Fibroblast of lung (primary cell): ENCODE measurements around the gene RHBDL3. TPM values are rescaled to one million over a fixed set of nuclear protein-coding genes. Genes with fewer than 3 reads are reported as not detected.
"Not testable (repeated sequence)": the region's sequence is repeated elsewhere in the genome, so short reads cannot be mapped to it uniquely, and the experiment has no call there.

Experiments used
- DNase-seq, 2 donors: peaks; one replicate each; pipeline versions ENCODE4 v3.0.0 to v3.0.0-alpha.2; 2010; ENCODE audit warnings: low read depth in 2 of 2
- H2AFZ ChIP-seq: 2 replicates; pipeline ENCODE4 v1.5.1; 2012; ENCODE audit warnings: low read length, control low read depth, inconsistent platforms
- H3K27ac ChIP-seq: 2 replicates; pipeline ENCODE4 v1.5.1; 2011; ENCODE audit warnings: low read length, control low read depth; ENCODE audit not compliant: insufficient read depth
- H3K27me3 ChIP-seq: 2 replicates; pipeline ENCODE4 v1.5.1; 2011; ENCODE audit warnings: mild to moderate bottlenecking, low read length; ENCODE audit not compliant: control insufficient read depth, insufficient read depth
- H3K36me3 ChIP-seq: 2 replicates; pipeline ENCODE4 v1.5.1; 2011; ENCODE audit warnings: low read length; ENCODE audit not compliant: control insufficient read depth, insufficient read depth
- H3K4me1 ChIP-seq: 2 replicates; pipeline ENCODE4 v1.5.1; 2011; ENCODE audit warnings: low read length; ENCODE audit not compliant: control insufficient read depth, insufficient read depth; ENCODE audit errors: extremely low read depth
- H3K4me2 ChIP-seq: 2 replicates; pipeline ENCODE4 v1.5.1; 2011; ENCODE audit warnings: low read length, control low read depth; ENCODE audit not compliant: insufficient read depth; ENCODE audit errors: extremely low read depth
- H3K4me3 ChIP-seq, 4 experiments: fragments of 200-600 bp in 1 of 4; sonication (generic) in 1 of 4; replicated peaks in 1 of 4; 2 replicates each; pipeline ENCODE4 v1.5.1; 2011 to 2016; ENCODE audit warnings: low read length in 4 of 4, low read depth in 3 of 4, mild to moderate bottlenecking in 3 of 4, control low read depth in 2 of 4, inconsistent platforms in 1 of 4, mixed read lengths in 1 of 4; ENCODE audit not compliant: insufficient read depth in 1 of 4; ENCODE audit errors: control extremely low read depth in 1 of 4
- H3K79me2 ChIP-seq: 2 replicates; pipeline ENCODE4 v1.5.1; 2012; ENCODE audit warnings: mild to moderate bottlenecking, low read length, inconsistent platforms; ENCODE audit not compliant: control insufficient read depth, insufficient read depth
- H3K9ac ChIP-seq: 2 replicates; pipeline ENCODE4 v1.5.1; 2011; ENCODE audit warnings: mild to moderate bottlenecking, low read length, control low read depth; ENCODE audit not compliant: insufficient read depth
- H3K9me3 ChIP-seq: 2 replicates; pipeline ENCODE4 v1.5.1; 2012; ENCODE audit warnings: low read depth, low read length; ENCODE audit not compliant: control insufficient read depth, insufficient read depth
- H4K20me1 ChIP-seq: 2 replicates; pipeline ENCODE4 v1.5.1; 2011; ENCODE audit warnings: low read length; ENCODE audit not compliant: control insufficient read depth, insufficient read depth; ENCODE audit errors: extremely low read depth
- CTCF ChIP-seq, 2 donors: IDR thresholded peaks in 1 of 2; conservative IDR thresholded peaks in 1 of 2; 1 replicate in 1 of 2; 2 replicates in 1 of 2; pipeline ENCODE4 v1.5.1; 2011 to 2012; ENCODE audit warnings: low read length in 2 of 2, control low read depth in 1 of 2, inconsistent platforms in 1 of 2, low read depth in 1 of 2, mild to moderate bottlenecking in 1 of 2
- EZH2 ChIP-seq: IDR thresholded peaks from 2 replicates; pipeline ENCODE4 v1.5.1; 2012; ENCODE audit warnings: low read length, control low read depth, mild to moderate bottlenecking; ENCODE audit errors: missing control alignments
- polyA plus RNA-seq, 2 donors: library from polyadenylated mRNA; depleted of rRNA in 1 of 2; stranded (reverse) in 1 of 2; unstranded in 1 of 2; fragments of >200 nt; gene quantifications; 2 replicates each; pipeline ENCODE4 v1.2.1, GENCODE V29; 2011 to 2012; ENCODE audit warnings: missing spikeins in 1 of 2
- total RNA-seq: library from RNA; depleted of rRNA; stranded (reverse); fragments of >200 nt; gene quantifications from 2 replicates; pipeline ENCODE4 v1.2.1, GENCODE V29; 2014

RHBDL3 gene
- total and polyA plus RNA-seq, 2 donors (not counting 1 experiment from before 2014, with no cell fraction given): 0.17 to 0.43 TPM

- Histone ChIP-seq H4K20me1 (no peaks in the 10 kb centered on the region), H3K4me2 (no peak overlapping the region), H3K36me3 (no peaks in the 10 kb centered on the region), H2AFZ (no peak overlapping the region), H3K4me3 (no peak overlapping the region), H3K4me1 (no peaks in the 10 kb centered on the region), H3K9ac (no peak overlapping the region), H3K27me3 (peaks cover 5% of the 10 kb centered on the region), H3K27ac (no peak overlapping the region), H3K9me3 (no peaks in the 10 kb centered on the region), H3K79me2 (no peaks in the 10 kb centered on the region)
- no peak for TF ChIP-seq EZH2
- no peak for TF ChIP-seq CTCF (conservative IDR thresholded peaks at IDR 0.05 in 1 of 2, IDR thresholded peaks at IDR 0.05 in 1 of 2; ENCODE audit: low read depth in 1 of 2, low read length in 2 of 2)
- DNase-seq: no peak
Observed at GRCh38 chr17:32318071-32318470, 52.4 kb downstream of the RHBDL3 start.

GRCh38 chr17:32319548-32319905 lies 53.9 kb downstream of the RHBDL3 start:
- H3K9ac ChIP-seq: no peak overlapping the region
- H3K27me3 ChIP-seq: peaks cover 3% of the 10 kb centered on the region
- H3K4me3 ChIP-seq: no peak overlapping the region
- no peaks in the 10 kb centered on the region for H3K36me3 ChIP-seq
- DNase-seq: peak; percentile 16 to 53
- no peaks in the 10 kb centered on the region for H4K20me1 ChIP-seq
- H3K4me1 ChIP-seq: no peaks in the 10 kb centered on the region
- peak; percentile 97 to 99 for TF ChIP-seq CTCF (conservative IDR thresholded peaks at IDR 0.05 in 1 of 2, IDR thresholded peaks at IDR 0.05 in 1 of 2; ENCODE audit: low read depth in 1 of 2, low read length in 2 of 2)
- no peak for TF ChIP-seq EZH2
- H3K9me3 ChIP-seq: no peaks in the 10 kb centered on the region
- no peak overlapping the region for H2AFZ ChIP-seq
- H3K79me2 ChIP-seq: no peaks in the 10 kb centered on the region
- H3K27ac ChIP-seq: no peak overlapping the region
- H3K4me2 ChIP-seq: no peak overlapping the region

GRCh38 chr17:32320080-32320479 lies 54.4 kb downstream of the RHBDL3 start:
- H3K79me2 ChIP-seq, H3K4me1 ChIP-seq, H2AFZ ChIP-seq, H3K27ac ChIP-seq, H3K27me3 ChIP-seq, H3K4me3 ChIP-seq, DNase-seq, H3K9me3 ChIP-seq, H4K20me1 ChIP-seq, H3K36me3 ChIP-seq, H3K9ac ChIP-seq, H3K4me2 ChIP-seq: not testable (repeated sequence)
